ENCODE data around the gene AMPD1.

AMPD1 gene

GRCh38 chr1:114737314-114737849, 42.0 kb upstream of the AMPD1 start:
- no peak overlapping the region for H3K4me2 ChIP-seq (ENCODE audit: low read depth, low read length)
- no peak for DNase-seq
- no peaks in the 10 kb centered on the region for H4K20me1 ChIP-seq (ENCODE audit: insufficient read depth, low read length)
- no peak overlapping the region for H3K4me3 ChIP-seq (ENCODE audit: low read length)
- H3K9ac ChIP-seq (ENCODE audit: low read length) = no peak overlapping the region
- no peaks in the 10 kb centered on the region for H3F3A ChIP-seq (ENCODE audit: insufficient read depth, low read length)
- H3K27me3 ChIP-seq (replicated peaks; ENCODE audit: insufficient read depth, low read length) = no peaks in the 10 kb centered on the region
- no peaks in the 10 kb centered on the region for H3K9me3 ChIP-seq (replicated peaks; ENCODE audit: insufficient read depth, low read length)
- no peaks in the 10 kb centered on the region for H3K9me2 ChIP-seq (replicated peaks; ENCODE audit: insufficient read depth, low read length)
- TF ChIP-seq CTCF (IDR thresholded peaks at IDR 0.05; ENCODE audit: low read length) (no peak), EZH2 (optimal IDR thresholded peaks at IDR 0.05; ENCODE audit: low read depth, low read length) (no peak), EZH2phosphoT487 (IDR thresholded peaks at IDR 0.05; ENCODE audit: low read length) (no peak)
- H3K4me1 ChIP-seq (ENCODE audit: low read length) = no peaks in the 10 kb centered on the region
- H3K79me2 ChIP-seq (ENCODE audit: low read length) = peaks cover 49% of the 10 kb centered on the region
- no peaks in the 10 kb centered on the region; the same call in 1 of the 2 replicates for H3K36me3 ChIP-seq (replicated peaks; ENCODE audit: insufficient read depth, low read length)
- no peak overlapping the region for H2AFZ ChIP-seq (ENCODE audit: low read length)
- H3K27ac ChIP-seq (ENCODE audit: low read length) = no peak overlapping the region

GRCh38 chr1:114735479-114735878, 40.1 kb upstream of the AMPD1 start:
- no peak overlapping the region for H3K4me2 ChIP-seq (ENCODE audit: low read depth, low read length)
- TF ChIP-seq CTCF (IDR thresholded peaks at IDR 0.05; ENCODE audit: low read length) (no peak), EZH2 (optimal IDR thresholded peaks at IDR 0.05; ENCODE audit: low read depth, low read length) (no peak), EZH2phosphoT487 (IDR thresholded peaks at IDR 0.05; ENCODE audit: low read length) (no peak)
- no peak overlapping the region for H3K27ac ChIP-seq (ENCODE audit: low read length)
- H3K9me3 ChIP-seq (replicated peaks; ENCODE audit: insufficient read depth, low read length) = no peaks in the 10 kb centered on the region
- no peak for DNase-seq
- no peaks in the 10 kb centered on the region for H3K27me3 ChIP-seq (replicated peaks; ENCODE audit: insufficient read depth, low read length)
- H3K79me2 ChIP-seq (ENCODE audit: low read length) = peaks cover 34% of the 10 kb centered on the region
- H3K36me3 ChIP-seq (replicated peaks; ENCODE audit: insufficient read depth, low read length) = no peaks in the 10 kb centered on the region; the same call in 1 of the 2 replicates
- H3K9me2 ChIP-seq (replicated peaks; ENCODE audit: insufficient read depth, low read length) = no peaks in the 10 kb centered on the region
- no peak overlapping the region for H3K4me3 ChIP-seq (ENCODE audit: low read length)
- H3F3A ChIP-seq (ENCODE audit: insufficient read depth, low read length) = no peaks in the 10 kb centered on the region
- H3K9ac ChIP-seq (ENCODE audit: low read length) = no peak overlapping the region
- H4K20me1 ChIP-seq (ENCODE audit: insufficient read depth, low read length) = no peaks in the 10 kb centered on the region
- H2AFZ ChIP-seq (ENCODE audit: low read length) = no peak overlapping the region
- H3K4me1 ChIP-seq (ENCODE audit: low read length) = no peaks in the 10 kb centered on the region

GRCh38 chr1:114729782-114730181, 34.4 kb upstream of the AMPD1 start:
- no peak overlapping the region for H3K4me3 ChIP-seq (ENCODE audit: low read length)
- no peaks in the 10 kb centered on the region for H3K4me1 ChIP-seq (ENCODE audit: low read length)
- no peaks in the 10 kb centered on the region for H3F3A ChIP-seq (ENCODE audit: insufficient read depth, low read length)
- no peak for TF ChIP-seq EZH2phosphoT487 (IDR thresholded peaks at IDR 0.05; ENCODE audit: low read length)
- TF ChIP-seq EZH2 (optimal IDR thresholded peaks at IDR 0.05; ENCODE audit: low read depth, low read length) = no peak
- TF ChIP-seq CTCF (IDR thresholded peaks at IDR 0.05; ENCODE audit: low read length) = no peak
- no peaks in the 10 kb centered on the region for H3K9me2 ChIP-seq (replicated peaks; ENCODE audit: insufficient read depth, low read length)
- H2AFZ ChIP-seq (ENCODE audit: low read length) = no peak overlapping the region
- no peaks in the 10 kb centered on the region for H4K20me1 ChIP-seq (ENCODE audit: insufficient read depth, low read length)
- H3K79me2 ChIP-seq (ENCODE audit: low read length) = peaks cover 26% of the 10 kb centered on the region
- DNase-seq = no peak
- no peak overlapping the region for H3K9ac ChIP-seq (ENCODE audit: low read length)
- no peak overlapping the region for H3K4me2 ChIP-seq (ENCODE audit: low read depth, low read length)
- H3K27ac ChIP-seq (ENCODE audit: low read length) = no peak overlapping the region
- peaks cover 2% of the 10 kb centered on the region; the same call in 1 of the 2 replicates for H3K36me3 ChIP-seq (replicated peaks; ENCODE audit: insufficient read depth, low read length)
- H3K27me3 ChIP-seq (replicated peaks; ENCODE audit: insufficient read depth, low read length) = no peaks in the 10 kb centered on the region
- H3K9me3 ChIP-seq (replicated peaks; ENCODE audit: insufficient read depth, low read length) = no peaks in the 10 kb centered on the region
